ENCODE data around the gene LRP3. TPM values are rescaled to one million over a fixed set of nuclear protein-coding genes. Genes with fewer than 3 reads are reported as not detected.

The LRP3 gene
- polyA plus RNA-seq, 2 donors, result 4.1 to 5.7 TPM

- H3K9me3 ChIP-seq (ENCODE audit: control insufficient read depth in 2 of 2, insufficient read depth in 1 of 2, low read depth in 1 of 2, low read length in 1 of 2), result no peaks in the 10 kb centered on the region
- H3K27me3 ChIP-seq (ENCODE audit: control insufficient read depth in 1 of 2, insufficient read depth in 2 of 2, low read length in 2 of 2), result no peaks in the 10 kb centered on the region
- no peak overlapping the region for H3K27ac ChIP-seq (ENCODE audit: low read depth in 2 of 2, low read length in 1 of 2)
- peaks cover 3 to 5% of the 10 kb centered on the region in 2 donors for H3K4me1 ChIP-seq (ENCODE audit: control insufficient read depth in 2 of 2, insufficient read depth in 2 of 2, low read length in 1 of 2)
- H3K4me3 ChIP-seq (ENCODE audit: low read depth in 1 of 2, low read length in 2 of 2), result no peak overlapping the region
- H3K36me3 ChIP-seq (ENCODE audit: control insufficient read depth in 2 of 2, insufficient read depth in 2 of 2, low read length in 1 of 2), result no peaks in the 10 kb centered on the region
- WGBS, 2 donors, result 88 to 91% methylated on average over 6 of the region's 6 CpGs
Observed at GRCh38 chr19:33191501-33191900, 2.6 kb upstream of the LRP3 start.

DNA sequence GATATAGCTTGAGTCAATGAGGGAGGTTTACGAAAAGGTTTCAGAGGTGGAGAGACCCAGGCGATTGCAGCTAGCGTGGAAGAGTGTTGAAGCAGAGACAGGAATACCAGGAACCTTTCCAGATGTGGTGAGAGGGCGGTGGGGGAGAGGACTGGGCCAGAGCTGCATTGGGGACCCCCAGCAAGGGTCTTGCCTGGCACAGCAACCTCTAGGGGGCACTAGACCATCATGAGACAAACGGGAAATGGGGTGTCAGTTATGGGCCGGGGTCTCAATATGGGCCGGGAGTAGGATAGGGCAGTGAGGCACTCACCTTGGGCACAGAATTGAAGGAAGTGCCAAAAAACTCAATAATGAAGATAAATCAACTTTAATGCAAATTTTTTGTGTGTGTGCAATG is 2.1 kb upstream of the LRP3 start:
- Histone ChIP-seq H3K4me1 (ENCODE audit: control insufficient read depth in 2 of 2, insufficient read depth in 2 of 2, low read length in 1 of 2) (peaks cover 3 to 5% of the 10 kb centered on the region in 2 donors), H3K4me3 (ENCODE audit: low read depth in 1 of 2, low read length in 2 of 2) (no peak overlapping the region), H3K9me3 (ENCODE audit: control insufficient read depth in 2 of 2, insufficient read depth in 1 of 2, low read depth in 1 of 2, low read length in 1 of 2) (no peaks in the 10 kb centered on the region), H3K27ac (ENCODE audit: low read depth in 2 of 2, low read length in 1 of 2) (no peak overlapping the region), H3K36me3 (ENCODE audit: control insufficient read depth in 2 of 2, insufficient read depth in 2 of 2, low read length in 1 of 2) (peaks cover 0 to under 1% of the 10 kb centered on the region in 2 donors), H3K27me3 (ENCODE audit: control insufficient read depth in 1 of 2, insufficient read depth in 2 of 2, low read length in 2 of 2) (no peaks in the 10 kb centered on the region)
- WGBS, 2 donors, result 72 to 80% methylated on average over 7 of the region's 7 CpGs

- Histone ChIP-seq H3K9me3 (ENCODE audit: control insufficient read depth in 2 of 2, insufficient read depth in 1 of 2, low read depth in 1 of 2, low read length in 1 of 2) (no peaks in the 10 kb centered on the region), H3K36me3 (ENCODE audit: control insufficient read depth in 2 of 2, insufficient read depth in 2 of 2, low read length in 1 of 2) (peaks cover 0 to 2% of the 10 kb centered on the region in 2 donors), H3K27ac (ENCODE audit: low read depth in 2 of 2, low read length in 1 of 2) (no peak overlapping the region), H3K4me1 (ENCODE audit: control insufficient read depth in 2 of 2, insufficient read depth in 2 of 2, low read length in 1 of 2) (peaks cover 3 to 5% of the 10 kb centered on the region in 2 donors), H3K27me3 (ENCODE audit: control insufficient read depth in 1 of 2, insufficient read depth in 2 of 2, low read length in 2 of 2) (no peaks in the 10 kb centered on the region), H3K4me3 (ENCODE audit: low read depth in 1 of 2, low read length in 2 of 2) (no peak overlapping the region)
- 79 to 84% methylated on average over 8 of the region's 8 CpGs for WGBS, 2 donors
Observed at GRCh38 chr19:33193269-33193864, 763 bp upstream of the LRP3 start.

- WGBS, 2 donors, result 0% methylated on average over 47 to 57 of the region's 57 CpGs
- peak overlapping the region; percentile 61 to 73 for H3K4me3 ChIP-seq (ENCODE audit: low read depth in 1 of 2, low read length in 2 of 2)
- no peak overlapping the region for H3K27ac ChIP-seq (ENCODE audit: low read depth in 2 of 2, low read length in 1 of 2)
- peaks cover 0 to 5% of the 10 kb centered on the region in 2 donors for H3K36me3 ChIP-seq (ENCODE audit: control insufficient read depth in 2 of 2, insufficient read depth in 2 of 2, low read length in 1 of 2)
- no peaks in the 10 kb centered on the region for H3K27me3 ChIP-seq (ENCODE audit: control insufficient read depth in 1 of 2, insufficient read depth in 2 of 2, low read length in 2 of 2)
- peaks cover 3 to 5% of the 10 kb centered on the region in 2 donors for H3K4me1 ChIP-seq (ENCODE audit: control insufficient read depth in 2 of 2, insufficient read depth in 2 of 2, low read length in 1 of 2)
- no peaks in the 10 kb centered on the region for H3K9me3 ChIP-seq (ENCODE audit: control insufficient read depth in 2 of 2, insufficient read depth in 1 of 2, low read depth in 1 of 2, low read length in 1 of 2)
Observed at GRCh38 chr19:33194532-33194885, 379 bp downstream of the LRP3 start.

DNA sequence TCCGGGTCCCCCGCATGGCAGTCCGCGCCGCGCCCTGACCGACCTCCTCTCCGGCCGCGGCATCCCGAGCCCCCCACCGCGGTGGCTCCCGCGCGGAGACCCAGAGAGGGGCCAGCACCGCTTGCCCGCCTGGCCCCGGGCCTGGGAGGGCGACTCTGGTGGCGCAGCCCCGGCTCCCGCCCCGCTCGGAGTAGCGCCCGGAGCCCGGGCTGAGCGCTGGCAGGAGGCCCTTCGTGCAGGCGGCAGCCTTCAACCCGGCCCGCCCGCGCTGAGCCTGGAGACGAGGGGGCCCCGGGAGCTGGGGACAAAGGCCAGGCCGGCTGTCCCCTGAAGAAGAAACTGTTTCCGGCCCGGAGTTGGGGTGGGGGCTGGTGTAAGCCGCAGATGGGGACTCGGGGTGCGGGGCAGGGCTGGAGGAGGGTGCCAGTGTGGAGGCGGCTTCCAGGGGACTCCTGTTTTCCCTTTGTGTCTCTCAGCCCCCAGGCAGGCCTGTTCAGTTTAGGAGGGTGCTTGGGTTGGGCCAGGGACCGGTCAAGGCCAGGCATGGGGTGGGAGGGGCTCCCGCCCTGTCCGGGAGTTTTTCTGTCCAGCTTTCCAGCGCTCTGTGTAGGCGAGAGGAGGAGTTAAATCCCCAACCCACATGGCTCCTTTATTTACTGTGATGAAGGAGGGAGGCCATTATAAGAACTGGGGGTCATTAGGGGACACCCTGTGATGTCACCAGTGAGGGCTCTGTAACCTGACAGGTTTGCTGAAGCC is 935 bp downstream of the LRP3 start:
- WGBS, 2 donors, result 4% methylated on average over 36 to 49 of the region's 49 CpGs
- H3K27me3 ChIP-seq (ENCODE audit: control insufficient read depth in 1 of 2, insufficient read depth in 2 of 2, low read length in 2 of 2), result no peaks in the 10 kb centered on the region
- H3K4me1 ChIP-seq (ENCODE audit: control insufficient read depth in 2 of 2, insufficient read depth in 2 of 2, low read length in 1 of 2), result peaks cover 3 to 5% of the 10 kb centered on the region in 2 donors
- peaks cover 0 to 5% of the 10 kb centered on the region in 2 donors for H3K36me3 ChIP-seq (ENCODE audit: control insufficient read depth in 2 of 2, insufficient read depth in 2 of 2, low read length in 1 of 2)
- H3K27ac ChIP-seq (ENCODE audit: low read depth in 2 of 2, low read length in 1 of 2), result no peak overlapping the region
- peak overlapping the region; percentile 61 to 73 for H3K4me3 ChIP-seq (ENCODE audit: low read depth in 1 of 2, low read length in 2 of 2)
- H3K9me3 ChIP-seq (ENCODE audit: control insufficient read depth in 2 of 2, insufficient read depth in 1 of 2, low read depth in 1 of 2, low read length in 1 of 2), result no peaks in the 10 kb centered on the region

DNA sequence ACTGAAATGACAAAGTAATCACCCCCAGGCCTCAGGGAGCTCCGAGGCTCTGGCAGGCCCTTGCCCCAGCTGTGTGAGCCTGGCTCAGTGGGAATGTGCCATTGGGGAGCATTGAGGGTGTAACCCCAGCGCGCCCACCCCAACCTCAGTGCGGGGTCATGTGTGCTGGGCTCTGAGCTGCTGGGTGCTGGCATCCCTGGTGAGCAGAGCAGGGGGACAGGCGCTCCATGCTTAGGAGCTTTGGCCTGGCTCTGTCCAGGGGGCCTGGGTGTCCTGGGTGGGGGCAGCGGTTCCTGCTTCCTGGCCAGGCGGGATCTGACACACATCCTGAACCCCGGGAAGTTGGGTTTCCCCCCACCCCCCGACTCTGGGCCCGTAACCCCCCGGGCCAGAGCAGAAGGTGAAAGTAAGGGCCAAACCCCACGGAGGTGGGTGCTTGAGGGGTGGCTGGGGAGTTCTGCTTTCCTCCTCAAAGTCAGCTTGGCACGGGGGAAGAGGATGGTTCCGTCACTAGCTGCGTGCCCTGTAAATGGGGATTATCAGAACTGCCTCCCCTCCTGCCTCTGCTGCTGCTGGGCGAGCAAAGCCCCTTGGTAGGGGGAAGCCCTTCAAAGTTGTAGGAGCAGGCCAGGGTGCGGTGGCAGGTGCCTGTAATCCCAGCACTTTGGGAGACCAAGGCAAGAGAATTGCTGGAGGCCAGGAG is 1.7 kb downstream of the LRP3 start:
- 72% methylated on average over 17 of the region's 17 CpGs for WGBS, 2 donors
- Histone ChIP-seq H3K9me3 (ENCODE audit: control insufficient read depth in 2 of 2, insufficient read depth in 1 of 2, low read depth in 1 of 2, low read length in 1 of 2) (no peaks in the 10 kb centered on the region), H3K36me3 (ENCODE audit: control insufficient read depth in 2 of 2, insufficient read depth in 2 of 2, low read length in 1 of 2) (peaks cover 0 to 5% of the 10 kb centered on the region in 2 donors), H3K4me1 (ENCODE audit: control insufficient read depth in 2 of 2, insufficient read depth in 2 of 2, low read length in 1 of 2) (peaks cover 3 to 5% of the 10 kb centered on the region in 2 donors), H3K4me3 (ENCODE audit: low read depth in 1 of 2, low read length in 2 of 2) (peak overlapping the region; percentile 61 to 73), H3K27ac (ENCODE audit: low read depth in 2 of 2, low read length in 1 of 2) (no peak overlapping the region), H3K27me3 (ENCODE audit: control insufficient read depth in 1 of 2, insufficient read depth in 2 of 2, low read length in 2 of 2) (no peaks in the 10 kb centered on the region)

- H3K36me3 ChIP-seq (ENCODE audit: control insufficient read depth in 2 of 2, insufficient read depth in 2 of 2, low read length in 1 of 2), result peaks cover 0 to 5% of the 10 kb centered on the region in 2 donors
- no peaks in the 10 kb centered on the region for H3K9me3 ChIP-seq (ENCODE audit: control insufficient read depth in 2 of 2, insufficient read depth in 1 of 2, low read depth in 1 of 2, low read length in 1 of 2)
- peaks cover 3 to 5% of the 10 kb centered on the region in 2 donors for H3K4me1 ChIP-seq (ENCODE audit: control insufficient read depth in 2 of 2, insufficient read depth in 2 of 2, low read length in 1 of 2)
- no peak overlapping the region for H3K27ac ChIP-seq (ENCODE audit: low read depth in 2 of 2, low read length in 1 of 2)
- no peaks in the 10 kb centered on the region for H3K27me3 ChIP-seq (ENCODE audit: control insufficient read depth in 1 of 2, insufficient read depth in 2 of 2, low read length in 2 of 2)
- no peak overlapping the region for H3K4me3 ChIP-seq (ENCODE audit: low read depth in 1 of 2, low read length in 2 of 2)
- WGBS, 2 donors, result 92 to 93% methylated on average over 10 of the region's 10 CpGs
Observed at GRCh38 chr19:33196446-33197193, 2.5 kb downstream of the LRP3 start.

GRCh38 chr19:33197591-33198000 is 3.5 kb downstream of the LRP3 start:
- H3K27me3 ChIP-seq (ENCODE audit: control insufficient read depth in 1 of 2, insufficient read depth in 2 of 2, low read length in 2 of 2), result no peaks in the 10 kb centered on the region
- H3K4me3 ChIP-seq (ENCODE audit: low read depth in 1 of 2, low read length in 2 of 2), result no peak overlapping the region
- no peaks in the 10 kb centered on the region for H3K9me3 ChIP-seq (ENCODE audit: control insufficient read depth in 2 of 2, insufficient read depth in 1 of 2, low read depth in 1 of 2, low read length in 1 of 2)
- no peak overlapping the region for H3K27ac ChIP-seq (ENCODE audit: low read depth in 2 of 2, low read length in 1 of 2)
- 79 to 89% methylated on average over 11 of the region's 11 CpGs for WGBS, 2 donors
- H3K4me1 ChIP-seq (ENCODE audit: control insufficient read depth in 2 of 2, insufficient read depth in 2 of 2, low read length in 1 of 2), result peaks cover 3 to 5% of the 10 kb centered on the region in 2 donors
- H3K36me3 ChIP-seq (ENCODE audit: control insufficient read depth in 2 of 2, insufficient read depth in 2 of 2, low read length in 1 of 2), result peaks cover 0 to 5% of the 10 kb centered on the region in 2 donors

DNA sequence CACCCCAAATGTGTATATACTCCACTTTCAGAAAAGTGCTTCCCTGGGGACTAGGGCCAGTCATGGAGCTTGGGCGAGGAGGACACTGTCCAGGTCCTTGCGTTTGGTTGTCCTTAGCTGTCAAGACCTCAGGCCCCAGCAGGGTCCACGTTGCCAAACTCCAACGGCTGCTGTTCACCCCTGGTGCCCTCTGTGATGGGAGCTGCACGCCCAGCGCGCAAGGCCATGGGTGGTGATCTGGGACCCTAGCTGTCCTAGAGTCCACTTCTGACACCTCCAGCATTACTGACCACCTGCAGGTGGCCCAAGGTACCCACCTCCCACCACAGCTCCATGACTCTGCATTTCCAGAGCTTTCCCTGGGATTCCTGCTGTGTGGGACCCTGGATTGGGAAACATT is 4.0 kb downstream of the LRP3 start:
- H3K27me3 ChIP-seq (ENCODE audit: control insufficient read depth in 1 of 2, insufficient read depth in 2 of 2, low read length in 2 of 2), result no peaks in the 10 kb centered on the region
- no peaks in the 10 kb centered on the region for H3K9me3 ChIP-seq (ENCODE audit: control insufficient read depth in 2 of 2, insufficient read depth in 1 of 2, low read depth in 1 of 2, low read length in 1 of 2)
- H3K27ac ChIP-seq (ENCODE audit: low read depth in 2 of 2, low read length in 1 of 2), result no peak overlapping the region
- peaks cover 3 to 5% of the 10 kb centered on the region in 2 donors for H3K4me1 ChIP-seq (ENCODE audit: control insufficient read depth in 2 of 2, insufficient read depth in 2 of 2, low read length in 1 of 2)
- H3K4me3 ChIP-seq (ENCODE audit: low read depth in 1 of 2, low read length in 2 of 2), result no peak overlapping the region
- H3K36me3 ChIP-seq (ENCODE audit: control insufficient read depth in 2 of 2, insufficient read depth in 2 of 2, low read length in 1 of 2), result peaks cover 0 to 5% of the 10 kb centered on the region in 2 donors
- WGBS, 2 donors, result 90 to 92% methylated on average over 7 of the region's 7 CpGs
